NCI-H1105 treated with DMSO at 0.1 percent for 48 hours (cell line): ENCODE measurements around the gene KRTAP10-3.

Source experiments
- DNase-seq: peaks from one replicate; lab custom pipeline; 2025; lab: John Stamatoyannopoulos, UW

The KRTAP10-3 gene

DNA sequence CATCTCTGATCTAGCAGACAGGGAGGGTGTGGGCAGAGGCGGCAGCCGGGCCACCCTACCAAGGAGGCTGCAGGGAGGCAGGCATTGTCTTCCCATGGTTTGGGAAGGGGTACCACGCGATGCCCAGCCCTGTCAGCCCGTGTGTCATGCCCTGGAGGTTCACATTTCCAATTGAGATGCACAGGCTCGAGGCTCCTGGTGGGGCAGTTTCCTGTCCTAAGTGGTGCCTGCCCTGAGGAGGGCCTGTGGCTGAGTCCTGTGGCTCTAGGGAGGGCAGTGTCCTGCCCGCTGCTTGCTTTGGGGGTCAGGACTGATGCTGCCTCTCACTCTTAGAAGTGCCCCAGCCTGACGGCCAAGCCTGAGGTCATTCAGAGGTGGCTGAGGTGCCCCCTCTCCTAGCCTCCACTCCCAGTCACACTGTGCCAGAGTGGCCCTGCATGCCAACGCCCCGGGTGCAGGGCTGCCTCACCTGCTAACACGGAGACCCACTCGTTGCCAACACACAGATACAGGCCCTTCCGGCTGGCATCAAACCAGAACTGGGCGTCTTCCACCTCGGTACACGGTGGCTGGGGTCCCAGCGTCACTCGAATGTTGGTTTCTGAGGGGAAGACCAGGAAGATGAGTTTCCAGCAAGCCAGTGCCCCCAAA, 30.5 kb downstream of the KRTAP10-3 start:
- no peak for DNase-seq

DNA sequence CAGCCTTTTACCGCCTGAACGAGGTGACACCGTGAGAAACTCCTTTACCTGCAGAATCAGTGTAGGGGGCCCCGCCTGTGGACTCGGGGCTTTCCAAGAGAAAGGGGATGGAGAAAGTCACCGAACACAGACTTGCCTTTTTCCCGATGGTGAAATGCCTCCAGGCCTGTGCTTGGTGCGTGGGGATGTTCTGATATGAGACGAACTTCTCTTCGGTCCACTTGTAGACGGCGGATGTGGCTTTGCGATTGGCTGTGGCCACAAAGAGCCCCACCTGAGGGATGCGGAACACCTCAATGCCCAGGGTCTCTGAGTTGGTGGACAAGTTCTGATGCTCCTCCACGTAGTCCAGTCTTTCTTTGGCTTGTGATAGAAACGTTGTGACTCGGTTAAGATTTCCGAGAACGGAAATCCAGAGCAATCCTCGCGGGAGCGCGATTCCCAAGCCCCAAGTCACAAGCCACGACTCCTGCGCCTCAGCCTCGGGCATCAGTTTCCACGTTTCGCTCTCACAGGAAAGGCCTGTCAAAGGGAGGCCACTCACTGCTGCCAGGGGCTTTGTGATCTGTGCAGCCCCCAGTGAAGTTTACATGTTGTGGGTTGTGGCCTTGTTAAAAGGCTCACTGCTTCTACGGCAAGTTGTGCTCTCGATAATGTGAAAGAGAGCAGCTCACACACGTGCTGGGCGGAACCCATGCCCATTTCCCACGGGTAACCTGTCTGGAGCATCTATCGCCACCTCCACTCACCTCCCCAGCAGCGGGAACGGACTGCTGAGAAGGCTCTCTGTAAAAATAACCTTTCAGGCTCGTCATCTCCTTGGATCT, 31.2 kb downstream of the KRTAP10-3 start:
- DNase-seq: no peak

DNA sequence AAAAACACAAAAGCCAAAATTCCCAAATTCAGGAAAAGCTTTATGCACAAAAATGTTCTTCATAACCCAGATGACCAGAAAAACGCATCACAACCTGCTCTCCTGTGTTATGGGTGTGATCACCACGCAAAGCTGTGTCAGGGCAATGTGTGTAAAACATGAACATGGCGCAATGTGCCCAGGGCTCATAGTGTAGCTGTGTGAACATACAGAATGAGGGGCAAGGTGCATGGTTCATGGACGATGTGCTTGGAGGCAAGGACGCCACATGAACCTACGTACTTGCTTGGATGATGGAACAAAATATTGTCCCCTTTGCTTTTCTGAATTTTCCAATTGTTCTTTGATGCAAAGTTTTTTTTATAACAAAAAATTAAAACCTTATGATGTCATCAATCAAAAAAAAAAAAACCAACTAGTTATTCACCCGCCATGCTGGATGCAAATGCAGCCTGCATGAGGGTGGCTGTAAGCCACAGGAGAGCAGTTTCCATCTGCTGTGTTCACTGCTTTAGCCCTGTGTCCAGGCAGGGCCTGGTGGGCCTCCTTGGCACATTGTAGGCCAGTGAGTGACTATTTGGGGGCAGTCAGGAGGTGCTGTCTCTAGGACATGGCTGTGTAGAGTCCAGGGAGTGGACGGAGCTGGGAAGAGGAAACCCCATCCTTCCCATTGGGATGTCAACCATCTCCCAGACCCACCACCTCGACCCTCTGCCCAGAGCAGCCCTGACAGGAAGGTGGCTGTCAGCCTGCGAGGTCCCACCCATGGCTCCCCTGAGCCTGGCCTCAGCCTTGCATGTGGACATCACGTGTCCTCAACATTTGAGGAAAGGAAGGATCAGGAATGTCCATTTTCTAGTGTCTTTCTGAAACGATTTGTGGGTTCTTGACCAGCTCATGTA, 32.2 kb downstream of the KRTAP10-3 start:
- DNase-seq: no peak

DNA sequence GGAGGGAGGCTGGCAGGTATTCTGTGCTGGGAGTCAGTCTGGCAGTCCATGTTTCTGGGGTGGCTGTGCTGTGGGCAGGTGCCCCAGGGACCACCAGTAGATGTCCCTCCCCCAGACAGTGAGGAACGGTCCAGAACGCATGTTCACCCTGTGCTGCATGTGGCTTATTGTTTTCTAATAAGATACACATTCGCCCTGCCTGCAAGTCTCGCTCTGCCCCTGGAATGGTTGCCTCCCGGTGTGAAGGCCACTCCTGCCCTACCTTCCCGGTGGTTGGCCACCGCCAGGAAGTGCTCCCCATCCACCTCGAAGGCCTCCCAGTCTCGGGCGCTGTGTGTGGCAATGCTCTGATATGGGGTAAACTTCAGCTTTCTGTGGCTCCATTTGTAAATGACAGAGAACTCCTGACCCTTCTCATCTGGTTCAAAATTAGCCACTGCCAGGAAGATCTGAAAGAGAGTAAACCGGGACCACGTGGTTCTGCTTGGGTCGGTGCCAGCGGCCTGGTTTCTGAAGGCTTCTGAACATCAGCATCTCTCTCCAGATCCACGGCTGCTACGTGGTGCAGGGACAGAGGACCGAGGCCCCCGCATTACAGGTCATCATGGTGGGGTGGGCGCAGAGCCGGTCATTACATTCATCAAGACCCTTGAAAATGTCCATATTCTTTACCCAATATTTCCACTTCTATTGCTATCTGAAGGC, 33.1 kb downstream of the KRTAP10-3 start:
- no peak for DNase-seq

DNA sequence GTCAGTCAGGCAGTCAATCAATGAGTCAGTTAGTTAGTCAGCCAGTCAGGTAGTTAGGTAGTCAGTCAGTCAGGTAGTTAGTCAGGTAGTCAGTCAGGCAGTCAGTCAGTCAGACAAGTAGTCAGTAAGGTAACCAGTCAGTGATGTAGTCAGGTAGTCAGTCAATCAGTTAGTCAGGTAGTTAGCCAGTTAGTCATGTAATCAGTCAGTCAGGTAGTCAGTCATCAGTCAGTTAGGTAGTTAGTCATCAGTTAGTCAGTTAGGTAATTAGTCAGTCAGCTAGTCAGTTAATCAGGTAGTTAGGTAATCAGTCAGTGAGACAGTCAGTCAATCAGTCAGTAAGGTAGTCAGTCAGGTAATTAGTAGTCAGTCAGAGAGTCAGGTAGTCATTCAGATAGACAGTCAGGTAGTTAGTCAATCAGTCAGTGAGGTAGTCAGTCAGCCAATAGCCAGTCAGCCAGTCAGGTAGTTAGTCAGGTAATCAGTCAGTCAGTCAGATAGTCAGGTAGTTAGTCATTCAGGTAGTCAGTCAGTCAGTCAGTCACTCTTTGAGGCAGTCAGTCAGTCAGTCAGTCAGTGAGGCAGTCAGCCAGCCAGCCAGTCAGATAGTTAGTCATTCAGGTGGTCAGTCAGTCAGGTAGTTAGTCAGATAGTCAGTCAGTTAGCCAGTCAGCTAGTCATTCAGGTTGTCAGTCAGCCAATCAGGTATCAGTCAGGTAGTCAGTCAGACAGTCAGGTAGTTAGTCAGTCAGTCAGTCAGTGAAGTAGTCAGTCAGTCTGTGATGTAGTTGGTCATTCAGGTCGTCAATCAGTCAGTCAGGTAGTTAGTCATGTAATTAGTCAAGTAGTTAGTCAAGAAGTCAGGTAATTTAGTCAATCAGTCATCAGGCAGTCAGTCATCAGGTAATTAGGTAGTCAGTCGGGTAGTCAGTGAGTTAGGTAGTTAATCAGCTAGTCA, 33.9 kb downstream of the KRTAP10-3 start:
- DNase-seq: no peak

DNA sequence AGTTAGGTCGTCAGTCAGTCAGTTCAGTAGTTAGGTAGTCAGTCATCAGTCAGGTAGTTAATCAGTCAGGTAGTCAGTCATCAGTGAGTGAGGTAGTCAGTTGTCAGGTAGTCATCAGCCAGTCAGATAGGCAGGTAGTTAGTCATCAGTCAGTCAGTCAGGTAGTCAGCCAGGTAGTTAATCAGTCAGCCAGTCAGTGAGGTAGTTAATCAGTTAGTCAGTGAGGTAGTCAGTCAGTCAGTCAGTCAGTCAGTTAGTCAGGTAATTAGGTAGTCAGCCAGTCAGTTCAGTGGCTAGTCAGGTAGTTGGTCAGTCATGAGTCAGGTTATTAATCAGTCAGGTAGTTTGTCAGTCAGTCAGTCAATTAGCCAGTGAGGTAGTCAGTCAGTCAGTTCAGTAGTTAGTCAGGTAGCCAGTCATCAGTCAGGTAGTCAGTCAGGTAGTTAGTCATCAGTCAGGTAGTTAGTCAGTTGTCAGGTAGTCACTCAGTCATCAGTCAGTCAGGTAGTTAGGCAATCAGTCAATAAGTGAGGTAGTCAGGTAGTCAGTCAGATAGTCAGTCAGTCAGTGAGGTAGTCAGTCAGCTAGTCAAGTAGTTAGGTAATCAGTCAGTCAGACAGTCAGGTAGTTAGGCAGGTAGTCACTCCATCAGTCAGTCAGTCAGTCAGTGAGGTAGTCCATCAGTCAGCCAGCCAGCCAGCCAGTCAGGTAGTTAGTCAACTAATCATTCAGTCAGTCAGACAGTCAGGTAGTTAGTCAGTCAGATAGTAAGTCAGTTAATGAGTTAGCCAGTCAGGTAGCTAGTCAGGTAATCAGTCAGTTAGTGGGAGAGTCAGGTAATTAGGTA, 34.8 kb downstream of the KRTAP10-3 start:
- no peak for DNase-seq

DNA sequence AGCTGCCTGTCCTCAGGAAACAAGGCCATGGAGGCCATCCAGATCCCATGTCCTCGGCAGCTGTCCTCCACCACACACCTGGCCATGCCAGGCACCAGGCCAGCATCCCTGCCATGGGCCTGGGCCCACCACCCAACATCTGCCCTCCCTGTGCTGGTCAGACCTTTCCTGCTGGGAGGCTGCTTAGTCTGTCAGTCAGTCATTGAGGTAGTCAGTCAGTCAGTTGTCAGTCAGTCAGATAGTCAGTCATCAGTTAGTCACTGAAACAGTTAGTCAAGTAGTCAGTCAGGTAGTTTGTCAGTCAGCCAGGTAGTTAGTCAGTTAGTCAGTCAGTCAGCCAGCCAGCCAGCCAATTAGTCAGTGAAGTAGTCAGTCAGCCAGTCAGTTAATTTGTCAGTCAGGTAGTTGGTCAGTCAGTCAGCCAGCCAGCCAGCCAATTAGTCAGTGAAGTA, 35.8 kb downstream of the KRTAP10-3 start:
- DNase-seq: no peak

DNA sequence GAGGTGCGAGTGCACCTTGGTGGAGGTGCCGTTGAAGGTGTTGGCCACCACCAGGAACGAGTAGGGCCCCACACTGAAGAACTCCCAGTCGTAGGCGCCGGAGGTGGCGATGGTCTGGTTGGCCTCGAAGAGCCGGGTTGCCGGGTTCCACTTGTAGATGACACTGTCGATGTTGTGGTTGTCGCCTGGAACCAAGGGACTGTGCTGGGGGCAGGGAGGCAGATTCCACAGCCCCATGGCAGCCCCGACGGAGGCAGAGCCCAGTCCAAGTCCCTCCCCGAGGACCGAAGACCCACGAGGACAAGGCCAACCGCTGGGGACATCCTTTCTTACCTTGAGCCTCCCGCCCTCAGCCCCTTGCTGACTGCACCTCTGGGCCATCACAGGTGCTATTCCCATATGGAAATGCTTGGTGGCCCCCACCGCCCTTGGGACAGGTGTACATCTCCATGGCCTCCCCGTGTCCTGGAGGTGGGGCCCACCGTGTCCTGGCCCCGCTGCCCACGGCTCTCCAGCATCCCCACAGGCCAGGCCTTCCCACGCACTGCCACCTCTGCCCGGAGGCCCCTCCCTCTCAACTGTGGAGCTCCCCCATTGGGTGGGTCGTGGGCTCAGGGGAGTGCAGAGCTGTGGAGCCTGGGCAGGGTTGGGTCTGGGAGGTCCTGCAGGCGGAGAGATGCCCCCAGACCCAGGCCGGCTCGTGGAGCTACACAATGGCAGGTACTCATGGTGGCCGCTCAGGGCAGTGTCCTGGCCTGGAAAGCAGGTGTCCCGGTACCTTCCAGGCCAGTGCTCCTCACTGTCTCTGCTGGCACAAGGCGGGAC, 36.5 kb downstream of the KRTAP10-3 start:
- no peak for DNase-seq

DNA sequence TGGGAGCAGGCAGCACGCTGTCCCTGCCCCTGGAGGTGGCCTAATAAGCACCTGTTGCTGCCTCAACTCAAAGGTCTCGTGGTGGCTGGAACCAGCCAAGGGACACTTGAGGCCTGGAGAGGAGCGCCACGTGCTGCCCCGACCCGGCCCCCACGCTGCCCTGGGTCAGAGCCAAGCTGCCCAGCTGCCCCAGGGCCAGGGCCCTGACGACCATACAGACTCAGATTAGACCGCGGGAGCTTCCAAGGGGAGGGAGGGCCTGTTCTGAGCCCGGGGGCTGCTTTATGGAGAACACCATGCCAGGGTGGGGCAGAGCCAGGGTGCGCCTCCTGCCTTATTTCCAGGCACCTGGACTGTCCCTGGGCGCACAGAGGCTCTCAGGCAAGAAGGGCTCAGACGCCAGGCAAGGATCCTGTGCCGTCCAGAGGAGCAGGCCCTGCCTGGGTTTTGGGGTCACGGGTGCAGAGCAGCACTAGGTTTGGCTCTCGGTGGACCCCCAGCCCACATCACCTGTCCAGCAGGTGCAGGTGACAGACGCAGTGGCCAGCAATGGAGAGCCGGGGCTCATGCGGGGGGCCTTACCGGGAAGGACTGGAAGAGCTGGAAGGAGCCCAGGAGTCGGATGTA, 37.2 kb downstream of the KRTAP10-3 start:
- no peak for DNase-seq

DNA sequence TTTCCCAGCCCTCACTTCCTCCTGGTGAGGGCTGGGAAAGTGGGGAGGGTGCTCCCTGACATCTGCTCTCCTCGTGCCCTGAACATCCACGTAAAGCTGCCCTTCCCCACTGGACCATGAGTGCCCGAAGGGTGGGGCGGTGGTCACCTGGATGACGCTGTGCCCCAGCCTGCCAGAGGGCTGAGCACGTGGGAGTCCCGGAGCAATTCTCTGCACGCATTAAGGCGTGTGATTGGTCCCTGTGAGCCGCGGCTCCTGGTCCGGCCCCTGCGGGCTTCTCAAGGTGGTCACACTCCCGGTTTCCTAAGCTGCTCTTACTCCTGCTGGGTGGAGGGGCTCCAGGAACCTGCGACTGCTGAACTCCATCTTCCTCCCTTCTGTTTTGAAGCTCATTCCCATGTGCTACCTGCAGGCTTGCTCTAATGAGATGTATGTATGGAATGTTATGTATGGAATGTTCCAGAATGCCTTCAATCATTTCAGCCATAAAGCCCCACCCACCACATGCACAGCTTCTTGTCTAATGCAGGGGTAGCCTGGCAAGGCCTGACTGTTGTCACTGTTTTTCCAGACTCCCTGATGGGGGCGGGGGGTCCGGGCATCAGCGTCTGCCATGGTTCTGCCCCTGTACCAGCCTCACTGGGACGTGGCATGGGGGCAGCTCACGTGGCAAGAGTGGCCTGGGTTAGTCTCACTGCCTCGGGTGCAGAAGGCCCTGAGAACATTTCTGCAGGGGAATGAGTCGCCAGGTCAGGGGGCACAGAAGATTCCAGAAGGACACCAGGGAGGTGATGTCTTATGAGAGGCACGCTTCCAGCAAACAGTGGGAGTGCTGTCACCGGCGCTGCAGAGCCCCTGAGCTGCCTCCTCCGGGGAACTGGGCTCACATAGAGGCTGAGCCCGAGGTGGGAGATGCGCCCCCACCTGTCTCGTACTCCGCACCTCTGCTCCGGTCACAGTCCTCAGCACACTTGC, 38.0 kb downstream of the KRTAP10-3 start:
- DNase-seq: no peak

DNA sequence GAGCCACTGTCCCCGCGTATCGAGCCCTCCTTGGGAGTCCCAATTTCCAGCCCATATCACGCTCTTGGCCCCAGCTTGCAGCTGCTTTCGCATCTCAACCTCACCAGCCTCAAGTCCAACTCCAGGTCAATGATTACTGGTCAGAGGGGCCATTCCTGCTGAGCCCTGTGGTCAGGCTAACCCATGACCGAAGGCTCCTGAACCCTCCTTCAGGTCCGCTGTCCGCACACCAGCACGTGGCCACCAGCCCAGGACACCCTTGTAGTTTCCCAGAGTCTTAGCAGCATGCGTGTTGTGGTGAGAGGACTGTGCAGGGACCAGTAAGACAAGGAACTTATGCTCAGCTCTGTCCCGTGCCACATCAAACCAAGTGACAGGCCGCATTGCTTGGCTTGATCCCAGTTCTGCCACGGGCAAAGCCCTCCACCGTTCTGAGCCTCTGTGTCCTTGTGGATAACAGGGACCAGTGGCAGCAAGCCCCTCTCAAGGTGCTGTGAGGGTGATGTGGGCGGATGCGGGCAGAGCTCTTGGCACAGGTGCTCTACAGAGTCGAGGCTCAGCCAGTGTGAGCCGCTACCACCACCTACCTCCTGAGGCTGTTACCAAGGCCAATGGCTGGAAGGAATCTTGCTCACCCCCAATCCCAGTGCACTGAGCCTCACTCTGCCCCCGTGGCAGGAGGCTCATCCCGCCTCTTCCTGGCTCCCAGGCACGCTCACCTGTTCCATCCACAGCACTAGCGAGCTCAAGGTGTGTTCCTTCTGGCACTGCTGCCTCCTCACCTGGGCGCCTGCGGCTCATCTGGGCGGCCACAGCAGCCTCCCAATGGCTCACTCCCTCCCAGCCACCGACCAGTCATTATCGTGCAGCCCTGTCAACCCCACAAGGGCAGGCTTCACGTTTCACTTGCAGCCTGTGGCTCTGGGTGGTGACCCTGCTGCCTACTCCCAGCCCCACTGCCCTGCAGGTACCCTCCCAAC, 39.0 kb downstream of the KRTAP10-3 start:
- DNase-seq: no peak

DNA sequence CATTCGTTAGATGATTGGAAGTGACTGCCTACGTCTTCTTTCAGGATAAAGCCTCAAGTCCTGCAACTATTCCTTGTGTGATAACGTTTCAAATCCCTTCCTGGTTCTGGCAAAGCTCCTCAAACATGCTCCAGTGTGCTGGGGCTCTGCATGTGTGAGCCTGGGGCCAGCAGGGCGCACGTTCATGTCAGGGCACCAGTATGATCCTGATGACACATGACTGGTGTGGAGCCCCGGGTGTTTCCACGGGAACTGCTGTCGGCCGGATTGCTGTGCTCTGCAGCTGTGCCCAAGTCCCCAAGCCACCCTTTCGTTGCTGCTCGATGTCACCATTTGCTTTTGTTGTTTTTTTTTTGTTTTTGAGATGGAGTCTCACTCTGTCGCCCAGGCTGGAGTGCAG, 39.9 kb downstream of the KRTAP10-3 start:
- DNase-seq: no peak

DNA sequence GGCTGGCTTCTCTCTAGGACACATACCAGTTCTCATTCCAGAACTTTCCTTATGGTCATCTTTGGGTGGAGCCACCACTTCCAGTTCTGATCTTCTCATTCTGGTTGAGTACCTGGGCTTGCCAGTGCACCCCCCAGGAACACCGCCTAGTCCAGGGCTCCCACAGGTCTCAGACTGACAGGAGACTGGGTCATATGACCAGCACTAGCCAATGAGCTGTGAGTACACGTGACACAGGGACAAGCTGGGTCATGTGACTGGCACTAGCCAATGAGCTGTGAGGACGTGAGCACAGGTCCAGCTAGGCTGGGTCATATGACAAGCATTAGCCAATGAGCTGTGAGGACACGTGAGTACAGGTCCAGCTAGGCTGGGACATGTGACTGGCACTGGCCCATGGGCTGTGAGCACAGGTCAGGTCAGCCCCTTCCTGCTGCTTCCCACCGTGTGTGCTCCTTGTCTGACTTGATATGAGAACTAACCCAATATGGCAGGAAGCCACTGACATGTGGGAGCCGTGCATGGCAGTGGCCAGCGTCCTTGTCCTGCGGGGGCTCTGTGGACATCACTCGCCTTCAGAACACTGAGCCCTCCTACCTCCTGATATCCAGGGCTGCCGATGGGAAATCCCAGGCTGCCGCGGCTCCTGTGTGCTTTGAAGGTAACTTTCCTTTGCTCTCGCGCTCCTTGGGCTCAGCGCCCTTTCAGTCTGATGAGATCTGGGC, 41.3 kb downstream of the KRTAP10-3 start:
- DNase-seq: no peak

DNA sequence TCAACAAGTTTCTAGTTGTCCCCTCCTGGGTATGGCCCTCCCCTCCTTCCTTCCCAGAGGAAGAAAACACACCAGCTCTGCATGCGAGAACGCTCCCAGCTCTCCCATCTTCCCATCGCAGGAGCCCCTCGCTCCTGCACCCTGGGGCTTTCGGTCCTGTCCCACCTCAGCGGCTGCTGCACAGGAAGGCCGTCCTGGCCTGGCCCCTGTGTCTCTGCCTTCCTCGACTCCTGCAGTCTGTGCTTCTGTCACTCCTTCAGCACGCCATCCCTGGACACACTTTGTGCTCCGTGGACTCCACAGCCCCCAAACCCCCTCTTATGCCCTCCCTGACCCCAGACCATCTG, 41.8 kb downstream of the KRTAP10-3 start:
- DNase-seq: no peak

DNA sequence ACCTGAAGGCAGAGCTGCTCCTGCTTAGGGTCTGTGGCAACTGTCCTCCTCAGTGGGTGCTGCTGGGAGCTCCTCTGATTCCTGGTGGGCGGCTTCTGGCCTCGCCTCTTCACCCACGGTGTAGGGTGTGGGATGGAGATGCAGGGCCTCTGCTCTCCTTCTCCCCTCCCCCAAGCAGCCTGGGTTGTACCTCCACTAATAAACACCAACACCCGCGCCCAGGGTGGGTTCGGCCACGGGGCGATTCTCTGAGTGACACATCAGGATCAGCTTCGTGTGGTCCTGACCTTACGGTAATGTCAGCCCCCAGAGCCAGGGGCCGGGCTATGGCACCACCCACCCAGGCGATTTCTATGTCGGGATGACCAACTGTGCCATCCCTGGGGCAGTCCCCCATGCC, 42.3 kb downstream of the KRTAP10-3 start:
- no peak for DNase-seq
